Neutrophil (primary cell): Measurements from ENCODE around the gene HDGFL3.
"Not testable (repeated sequence)": the region's sequence is repeated elsewhere in the genome, so short reads cannot be mapped to it uniquely, and the experiment has no call there.

Experiments
- H3K27ac ChIP-seq: fragments of 200-600 bp; sonication (generic); 2 replicates; pipeline ENCODE4 v1.5.1; 2016; ENCODE audit warnings: mild to moderate bottlenecking, moderate library complexity
- H3K27me3 ChIP-seq: fragments of 200-600 bp; sonication (generic); 2 replicates; pipeline ENCODE4 v1.6.0; 2016; ENCODE audit warnings: mild to moderate bottlenecking
- H3K36me3 ChIP-seq: fragments of 200-600 bp; sonication (generic); 2 replicates; pipeline ENCODE4 v1.5.1; 2017
- H3K4me1 ChIP-seq, 2 experiments: fragments of 200-600 bp in 1 of 2; sonication (generic) in 1 of 2; 1 replicate in 1 of 2; 2 replicates in 1 of 2; pipeline versions ENCODE4 v1.5.1 to v1.6.1; 2013 to 2016; ENCODE audit warnings: low read depth in 1 of 2, low read length in 1 of 2, mild to moderate bottlenecking in 1 of 2, moderate library complexity in 1 of 2; ENCODE audit not compliant: control insufficient read depth in 1 of 2, insufficient read depth in 1 of 2
- H3K4me3 ChIP-seq, 2 experiments: fragments of 200-600 bp in 1 of 2; sonication (generic) in 1 of 2; 1 replicate in 1 of 2; 2 replicates in 1 of 2; pipeline ENCODE4 v1.5.1; 2013 to 2016; ENCODE audit warnings: low read depth in 1 of 2, low read length in 1 of 2, mild to moderate bottlenecking in 1 of 2, moderate library complexity in 1 of 2
- H3K9me3 ChIP-seq: fragments of 200-600 bp; sonication (generic); 2 replicates; pipeline ENCODE4 v1.5.1; 2016
- CTCF ChIP-seq: fragments of 200-600 bp; sonication (generic); IDR thresholded peaks from 2 replicates; pipeline ENCODE4 v1.5.1; 2016; ENCODE audit warnings: antibody characterized with exemption

The HDGFL3 gene

GRCh38 chr15:83155942-83156341 lies 51.7 kb downstream of the HDGFL3 start:
- no peak overlapping the region for H3K27ac ChIP-seq
- H3K9me3 ChIP-seq: no peaks in the 10 kb centered on the region
- no peak overlapping the region for H3K4me3 ChIP-seq
- H3K36me3 ChIP-seq: no peaks in the 10 kb centered on the region
- TF ChIP-seq CTCF: no peak
- no peaks in the 10 kb centered on the region for H3K4me1 ChIP-seq
- no peaks in the 10 kb centered on the region for H3K27me3 ChIP-seq

DNA sequence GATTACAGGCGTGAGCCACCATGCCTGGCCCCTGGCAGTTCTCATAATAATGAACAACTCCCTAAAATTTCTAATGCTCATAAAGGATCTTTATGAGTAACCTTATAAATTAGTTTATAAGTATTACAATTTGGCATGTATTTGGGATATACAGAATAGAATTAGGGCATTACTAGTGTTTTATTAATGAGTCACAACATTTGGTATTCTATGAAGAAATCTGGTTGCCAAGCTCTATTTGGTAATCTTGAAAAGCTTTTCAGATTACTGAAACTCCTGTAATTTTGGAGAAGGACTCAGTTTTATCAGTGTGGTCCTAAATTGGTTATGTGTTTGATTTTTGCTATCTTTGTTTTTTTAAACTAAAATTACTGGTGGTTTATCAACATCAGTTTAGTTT lies 54.3 kb downstream of the HDGFL3 start:
- TF ChIP-seq CTCF: no peak
- H3K4me1 ChIP-seq: no peaks in the 10 kb centered on the region
- H3K27ac ChIP-seq: no peak overlapping the region
- no peaks in the 10 kb centered on the region for H3K27me3 ChIP-seq
- no peak overlapping the region for H3K4me3 ChIP-seq
- no peaks in the 10 kb centered on the region for H3K36me3 ChIP-seq
- no peaks in the 10 kb centered on the region for H3K9me3 ChIP-seq

DNA sequence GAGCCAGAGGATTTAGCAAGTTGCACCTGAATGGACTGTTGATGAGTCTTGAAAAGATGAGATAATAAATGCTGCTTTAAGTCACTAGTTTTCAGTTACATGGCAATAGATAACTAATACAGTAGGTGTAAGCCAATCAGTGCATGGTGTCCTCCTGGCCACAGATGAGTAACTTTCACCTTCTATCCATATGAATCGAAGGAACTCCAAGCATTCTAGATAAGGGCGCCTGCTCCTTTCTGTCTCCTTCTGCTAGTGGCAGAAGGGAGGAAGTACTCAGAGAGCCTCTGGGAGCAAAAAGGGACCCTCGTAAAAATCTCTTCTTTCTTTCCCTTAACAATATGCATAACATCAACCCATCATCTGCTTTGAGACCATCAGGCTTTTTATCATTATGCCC lies 62.9 kb downstream of the HDGFL3 start:
- Histone ChIP-seq H3K36me3 (peaks cover 3% of the 10 kb centered on the region), H3K27me3 (no peaks in the 10 kb centered on the region), H3K27ac (no peak overlapping the region), H3K9me3 (no peaks in the 10 kb centered on the region), H3K4me3 (no peak overlapping the region), H3K4me1 (no peaks in the 10 kb centered on the region)
- TF ChIP-seq CTCF: no peak

- peaks cover 26% of the 10 kb centered on the region for H3K36me3 ChIP-seq
- H3K4me3 ChIP-seq, H3K4me1 ChIP-seq, H3K27ac ChIP-seq, H3K27me3 ChIP-seq, H3K9me3 ChIP-seq: not testable (repeated sequence)
Observed at GRCh38 chr15:83142151-83142550, 65.5 kb downstream of the HDGFL3 start.

DNA sequence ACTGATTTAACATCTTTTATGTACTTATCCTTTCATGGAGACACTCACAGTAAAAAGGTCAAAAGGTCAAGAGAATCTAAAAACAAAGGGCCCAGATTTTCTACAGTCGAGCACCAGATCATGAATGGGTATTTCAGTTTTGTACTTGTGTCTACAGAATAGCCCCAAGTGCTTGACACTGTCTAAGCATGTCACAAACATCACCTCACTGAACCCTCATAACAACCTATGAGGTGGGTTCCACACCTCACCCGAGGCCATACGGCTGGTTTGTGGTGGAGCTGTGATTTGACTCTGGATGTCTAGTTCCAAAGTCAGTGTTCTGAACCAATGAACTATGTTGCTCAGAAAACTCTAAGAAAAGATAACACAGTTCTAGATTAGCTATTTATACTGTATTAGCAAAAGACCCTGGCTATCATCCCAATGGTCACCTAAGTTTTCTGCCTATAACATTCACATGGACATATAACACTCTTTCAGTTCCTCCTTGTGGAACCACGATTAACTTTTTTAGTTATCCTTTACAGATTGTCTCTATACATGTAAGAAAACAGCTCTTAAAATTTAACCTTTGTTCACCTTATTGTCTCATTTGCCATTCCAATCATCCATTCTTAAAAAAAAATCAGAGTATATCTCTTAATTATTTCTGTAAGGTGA lies 74.6 kb downstream of the HDGFL3 start:
- TF ChIP-seq CTCF: no peak
- H3K27ac ChIP-seq: no peak overlapping the region

GRCh38 chr15:83129791-83130190 lies 77.8 kb downstream of the HDGFL3 start:
- no peak overlapping the region for H3K27ac ChIP-seq
- peaks cover 100% of the 10 kb centered on the region for H3K36me3 ChIP-seq
- H3K4me3 ChIP-seq: no peak overlapping the region
- H3K4me1 ChIP-seq: no peaks in the 10 kb centered on the region
- TF ChIP-seq CTCF: no peak
- no peaks in the 10 kb centered on the region for H3K27me3 ChIP-seq
- no peaks in the 10 kb centered on the region for H3K9me3 ChIP-seq

More for the DNA sequence above, 74.6 kb downstream of the HDGFL3 start:
- no peak overlapping the region for H3K4me3 ChIP-seq
- H3K4me1 ChIP-seq: no peaks in the 10 kb centered on the region
- H3K9me3 ChIP-seq: no peaks in the 10 kb centered on the region
- H3K36me3 ChIP-seq: peaks cover 98% of the 10 kb centered on the region
- no peaks in the 10 kb centered on the region for H3K27me3 ChIP-seq
